A549 (cell line): ENCODE results near the gene SLC25A3.

Source experiments
- MYC ChIP-seq: IDR thresholded peaks from 2 replicates; pipeline ENCODE4 v1.6.1; 2012; ENCODE audit warnings: mild to moderate bottlenecking, inconsistent platforms, low read length, improper control_type of control experiment, borderline replicate concordance
- PBX3 ChIP-seq: IDR thresholded peaks from 2 replicates; pipeline ENCODE4 v1.6.1; 2012
- POLR2A ChIP-seq: IDR thresholded peaks from 2 replicates; pipeline ENCODE4 v1.6.1; 2012; ENCODE audit warnings: mild to moderate bottlenecking, low read length
- RFX5 ChIP-seq: fragments of 450-650 bp; IDR thresholded peaks from 2 replicates; pipeline ENCODE4 v1.7.1; 2014; ENCODE audit warnings: antibody characterized with exemption, mild to moderate bottlenecking, moderate library complexity
- TF ChIP-seq, protein P1 (sequence below): fragments of 450-650 bp; IDR thresholded peaks from 2 replicates; pipeline ENCODE4 v1.6.1; 2014; ENCODE audit warnings: antibody characterized with exemption
- TF ChIP-seq, protein P2 (sequence below): fragments of >200 bp; sonication (Bioruptor Twin); formaldehyde crosslinking; IDR thresholded peaks from 3 replicates; pipeline ENCODE4 v1.5.1; 2016

GRCh38 chr12:98601924-98602323, 8.4 kb downstream of the SLC25A3 start:
- TF ChIP-seq, protein P1, sequence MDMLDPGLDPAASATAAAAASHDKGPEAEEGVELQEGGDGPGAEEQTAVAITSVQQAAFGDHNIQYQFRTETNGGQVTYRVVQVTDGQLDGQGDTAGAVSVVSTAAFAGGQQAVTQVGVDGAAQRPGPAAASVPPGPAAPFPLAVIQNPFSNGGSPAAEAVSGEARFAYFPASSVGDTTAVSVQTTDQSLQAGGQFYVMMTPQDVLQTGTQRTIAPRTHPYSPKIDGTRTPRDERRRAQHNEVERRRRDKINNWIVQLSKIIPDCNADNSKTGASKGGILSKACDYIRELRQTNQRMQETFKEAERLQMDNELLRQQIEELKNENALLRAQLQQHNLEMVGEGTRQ: no peak
- no peak for TF ChIP-seq POLR2A
- no peak for TF ChIP-seq MYC
- TF ChIP-seq, protein P2, sequence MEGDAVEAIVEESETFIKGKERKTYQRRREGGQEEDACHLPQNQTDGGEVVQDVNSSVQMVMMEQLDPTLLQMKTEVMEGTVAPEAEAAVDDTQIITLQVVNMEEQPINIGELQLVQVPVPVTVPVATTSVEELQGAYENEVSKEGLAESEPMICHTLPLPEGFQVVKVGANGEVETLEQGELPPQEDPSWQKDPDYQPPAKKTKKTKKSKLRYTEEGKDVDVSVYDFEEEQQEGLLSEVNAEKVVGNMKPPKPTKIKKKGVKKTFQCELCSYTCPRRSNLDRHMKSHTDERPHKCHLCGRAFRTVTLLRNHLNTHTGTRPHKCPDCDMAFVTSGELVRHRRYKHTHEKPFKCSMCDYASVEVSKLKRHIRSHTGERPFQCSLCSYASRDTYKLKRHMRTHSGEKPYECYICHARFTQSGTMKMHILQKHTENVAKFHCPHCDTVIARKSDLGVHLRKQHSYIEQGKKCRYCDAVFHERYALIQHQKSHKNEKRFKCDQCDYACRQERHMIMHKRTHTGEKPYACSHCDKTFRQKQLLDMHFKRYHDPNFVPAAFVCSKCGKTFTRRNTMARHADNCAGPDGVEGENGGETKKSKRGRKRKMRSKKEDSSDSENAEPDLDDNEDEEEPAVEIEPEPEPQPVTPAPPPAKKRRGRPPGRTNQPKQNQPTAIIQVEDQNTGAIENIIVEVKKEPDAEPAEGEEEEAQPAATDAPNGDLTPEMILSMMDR: no peak
- no peak for TF ChIP-seq PBX3
- no peak for TF ChIP-seq RFX5
